Endodermal cell (in vitro differentiated cells): Measurements from ENCODE around the gene ARID4B. TPM values are rescaled to one million over a fixed set of nuclear protein-coding genes. Genes with fewer than 3 reads are reported as not detected.
A peak's percentile ranks its signal among the peaks of the same experiment; 100 is the strongest.

Experiments used
- DNase-seq: peaks from one replicate; pipeline ENCODE4 v3.0.0-alpha.2; 2017
- H3K27ac ChIP-seq: 2 replicates; pipeline ENCODE4 v1.5.1; 2013; ENCODE audit warnings: mild to moderate bottlenecking, low read depth, low read length, moderate library complexity
- H3K27me3 ChIP-seq: 2 replicates; pipeline ENCODE4 v1.6.1; 2013; ENCODE audit warnings: mild to moderate bottlenecking, low read length, moderate library complexity; ENCODE audit not compliant: insufficient read depth, control insufficient read depth, poor library complexity, severe bottlenecking
- H3K36me3 ChIP-seq: 2 replicates; pipeline ENCODE4 v1.7.0; 2013; ENCODE audit warnings: mild to moderate bottlenecking, low read length, moderate library complexity; ENCODE audit not compliant: control insufficient read depth, insufficient read depth
- H3K4me1 ChIP-seq: one replicate; pipeline ENCODE4 v1.7.0; 2013; ENCODE audit warnings: low read length; ENCODE audit not compliant: control insufficient read depth, insufficient read depth
- H3K4me3 ChIP-seq: 2 replicates; pipeline ENCODE4 v1.5.1; 2013; ENCODE audit warnings: mild to moderate bottlenecking, low read length, moderate library complexity
- H3K9ac ChIP-seq: 2 replicates; pipeline ENCODE4 v1.6.1; 2013; ENCODE audit warnings: mild to moderate bottlenecking, low read length, moderate library complexity; ENCODE audit not compliant: poor library complexity, severe bottlenecking; ENCODE audit errors: extremely low read depth
- H3K9me3 ChIP-seq: 2 replicates; pipeline ENCODE4 v1.6.1; 2013; ENCODE audit warnings: mild to moderate bottlenecking, low read length, moderate library complexity; ENCODE audit not compliant: control insufficient read depth
- H3K27ac Mint-ChIP-seq: 2 replicates; pipeline ENCODE4 v1.8.0; 2020; ENCODE audit warnings: mixed read lengths
- H3K27me3 Mint-ChIP-seq: 2 replicates; pipeline ENCODE4 v1.8.0; 2021; ENCODE audit warnings: mild to moderate bottlenecking, mixed read lengths; ENCODE audit not compliant: insufficient read depth
- H3K36me3 Mint-ChIP-seq: 2 replicates; pipeline ENCODE4 v1.8.0; 2020; ENCODE audit warnings: low read depth, mixed read lengths
- H3K4me1 Mint-ChIP-seq: 2 replicates; pipeline ENCODE4 v1.8.0; 2020; ENCODE audit warnings: mixed read lengths
- H3K4me3 Mint-ChIP-seq: 2 replicates; pipeline ENCODE4 v1.8.0; 2020; ENCODE audit warnings: mild to moderate bottlenecking, moderate library complexity, mixed read lengths
- H3K9me3 Mint-ChIP-seq: 2 replicates; pipeline ENCODE4 v1.8.0; 2020; ENCODE audit warnings: mild to moderate bottlenecking, mixed read lengths
- CTCF ChIP-seq: fragments of 200-600 bp; sonication (generic); conservative IDR thresholded peaks from 2 replicates; pipeline ENCODE4 v1.5.0; 2021; ENCODE audit warnings: antibody characterized with exemption, mild to moderate bottlenecking
- WGBS, 2 experiments: methylation state at CpG; one replicate each; pipeline versions ENCODE4 v1.1.5 to v1.1.7; 2013; ENCODE audit warnings: missing lambda C conversion rate in 2 of 2, mixed read lengths in 1 of 2; ENCODE audit not compliant: insufficient coverage in 1 of 2, insufficient read length in 1 of 2; 5-methylcytosine and 5-hydroxymethylcytosine counted together
- total RNA-seq, 2 donors: library from RNA; stranded (reverse); fragmentation: NEBNext Ultra II Directional in 1 of 2; extraction: Animal tissue kit (Norgen Biotek cat#: 25700) in 1 of 2; gene quantifications; 2 replicates in 1 of 2; 3 replicates in 1 of 2; pipeline ENCODE4 v1.2.1, GENCODE V29; 2021

The ARID4B gene
- total RNA-seq, 2 donors from 2014 or later = 40.6 to 43.1 TPM

GRCh38 chr1:235169986-235170385 lies 158.0 kb downstream of the ARID4B start:
- DNase-seq = no peak
- no peak for TF ChIP-seq CTCF
- Histone ChIP-seq H3K4me3 (no peak overlapping the region), H3K27ac (no peak overlapping the region), H3K9ac (no peak overlapping the region), H3K27me3 (no peaks in the 10 kb centered on the region), H3K36me3 (peaks cover 86% of the 10 kb centered on the region), H3K9me3 (peaks cover 13% of the 10 kb centered on the region), H3K4me1 (no peaks in the 10 kb centered on the region)
- Mint-ChIP-seq H3K4me3 (no peak overlapping the region), H3K36me3 (peaks cover 68% of the 10 kb centered on the region), H3K27me3 (no peaks in the 10 kb centered on the region), H3K9me3 (no peaks in the 10 kb centered on the region), H3K27ac (no peak overlapping the region), H3K4me1 (no peaks in the 10 kb centered on the region)

GRCh38 chr1:235168375-235168774 lies 159.6 kb downstream of the ARID4B start:
- peaks cover 71% of the 10 kb centered on the region for H3K36me3 ChIP-seq
- Mint-ChIP-seq H3K36me3 (peaks cover 60% of the 10 kb centered on the region), H3K4me3 (no peak overlapping the region), H3K9me3 (no peaks in the 10 kb centered on the region), H3K4me1 (no peaks in the 10 kb centered on the region), H3K27me3 (no peaks in the 10 kb centered on the region), H3K27ac (no peak overlapping the region)
- DNase-seq = no peak
- H3K4me3 ChIP-seq = no peak overlapping the region
- no peak overlapping the region for H3K9ac ChIP-seq
- no peak overlapping the region for H3K27ac ChIP-seq
- WGBS, 2 experiments = 90 to 95% methylated on average over 2 to 3 of the region's 3 CpGs
- no peaks in the 10 kb centered on the region for H3K4me1 ChIP-seq
- peaks cover 13% of the 10 kb centered on the region for H3K9me3 ChIP-seq
- H3K27me3 ChIP-seq = no peaks in the 10 kb centered on the region
- TF ChIP-seq CTCF = no peak

- Mint-ChIP-seq H3K27ac (peak overlapping the region; percentile 97), H3K9me3 (no peaks in the 10 kb centered on the region), H3K4me3 (peak overlapping the region; percentile 88), H3K4me1 (peaks cover 6% of the 10 kb centered on the region), H3K36me3 (peaks cover 17% of the 10 kb centered on the region), H3K27me3 (no peaks in the 10 kb centered on the region)
- no peaks in the 10 kb centered on the region for H3K9me3 ChIP-seq
- peak overlapping the region; percentile 91 for H3K4me3 ChIP-seq
- peak; percentile 65 for DNase-seq
- TF ChIP-seq CTCF = no peak
- peak overlapping the region; percentile 79 for H3K9ac ChIP-seq
- H3K4me1 ChIP-seq = no peaks in the 10 kb centered on the region
- 56 to 67% methylated on average over 18 to 20 of the region's 21 CpGs for WGBS, 2 experiments
- H3K27me3 ChIP-seq = no peaks in the 10 kb centered on the region
- H3K36me3 ChIP-seq = peaks cover 33% of the 10 kb centered on the region
- H3K27ac ChIP-seq = no peak overlapping the region
Observed at GRCh38 chr1:235161685-235162327, 166.2 kb downstream of the ARID4B start.
